Lower leg skin (tissue), 3 donors: ENCODE data around the gene EFCAB11.

ENCODE experiments used
- POLR2A ChIP-seq, 2 donors: fragments of 450-650 bp; IDR thresholded peaks; one replicate each; pipeline ENCODE4 v1.6.1; 2016 to 2017; ENCODE audit warnings: antibody characterized with exemption in 2 of 2, mild to moderate bottlenecking in 1 of 2, moderate library complexity in 1 of 2
- TF ChIP-seq, protein P1 (sequence below), 3 donors: fragments of 450-650 bp; IDR thresholded peaks; one replicate each; pipeline ENCODE4 v1.5.1; 2016; ENCODE audit warnings: antibody characterized with exemption in 3 of 3, mild to moderate bottlenecking in 3 of 3, moderate library complexity in 2 of 3

- TF ChIP-seq, protein P1, sequence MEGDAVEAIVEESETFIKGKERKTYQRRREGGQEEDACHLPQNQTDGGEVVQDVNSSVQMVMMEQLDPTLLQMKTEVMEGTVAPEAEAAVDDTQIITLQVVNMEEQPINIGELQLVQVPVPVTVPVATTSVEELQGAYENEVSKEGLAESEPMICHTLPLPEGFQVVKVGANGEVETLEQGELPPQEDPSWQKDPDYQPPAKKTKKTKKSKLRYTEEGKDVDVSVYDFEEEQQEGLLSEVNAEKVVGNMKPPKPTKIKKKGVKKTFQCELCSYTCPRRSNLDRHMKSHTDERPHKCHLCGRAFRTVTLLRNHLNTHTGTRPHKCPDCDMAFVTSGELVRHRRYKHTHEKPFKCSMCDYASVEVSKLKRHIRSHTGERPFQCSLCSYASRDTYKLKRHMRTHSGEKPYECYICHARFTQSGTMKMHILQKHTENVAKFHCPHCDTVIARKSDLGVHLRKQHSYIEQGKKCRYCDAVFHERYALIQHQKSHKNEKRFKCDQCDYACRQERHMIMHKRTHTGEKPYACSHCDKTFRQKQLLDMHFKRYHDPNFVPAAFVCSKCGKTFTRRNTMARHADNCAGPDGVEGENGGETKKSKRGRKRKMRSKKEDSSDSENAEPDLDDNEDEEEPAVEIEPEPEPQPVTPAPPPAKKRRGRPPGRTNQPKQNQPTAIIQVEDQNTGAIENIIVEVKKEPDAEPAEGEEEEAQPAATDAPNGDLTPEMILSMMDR (IDR thresholded peaks at IDR 0.05), result no peak
- no peak for TF ChIP-seq POLR2A (IDR thresholded peaks at IDR 0.05)
These were observed 36.2 kb upstream of the EFCAB11 start for GRCh38 chr14:89990623-89991275.
